Hippocampal formation (tissue), 2 donors: ENCODE results near the gene GLTP.

ENCODE experiments used
- DNase-seq, 2 donors: peaks; one replicate each; lab custom pipeline; 2025; lab: John Stamatoyannopoulos, UW

GLTP gene

GRCh38 chr12:109821968-109822367 lies 58.4 kb downstream of the GLTP start:
- no peak for DNase-seq

GRCh38 chr12:109820816-109821381 lies 59.4 kb downstream of the GLTP start:
- DNase-seq = no peak

- DNase-seq = no peak
These were observed 61.3 kb downstream of the GLTP start for GRCh38 chr12:109818905-109819500.

GRCh38 chr12:109818253-109818652 lies 62.1 kb downstream of the GLTP start:
- DNase-seq = no peak

GRCh38 chr12:109817627-109818231 lies 62.6 kb downstream of the GLTP start:
- no peak for DNase-seq

GRCh38 chr12:109816870-109817269 lies 63.5 kb downstream of the GLTP start:
- DNase-seq = no peak

GRCh38 chr12:109815757-109816617 lies 64.4 kb downstream of the GLTP start:
- no peak for DNase-seq

- DNase-seq = no peak
These were observed 65.1 kb downstream of the GLTP start for GRCh38 chr12:109815225-109815624.

- no peak for DNase-seq
These were observed 65.7 kb downstream of the GLTP start for GRCh38 chr12:109814600-109815150.

- no peak for DNase-seq
These were observed 66.4 kb downstream of the GLTP start for GRCh38 chr12:109813810-109814416.

GRCh38 chr12:109811624-109811995 lies 68.7 kb downstream of the GLTP start:
- DNase-seq = no peak

GRCh38 chr12:109810954-109811623 lies 69.3 kb downstream of the GLTP start:
- DNase-seq = no peak

- no peak for DNase-seq
These were observed 71.3 kb downstream of the GLTP start for GRCh38 chr12:109808876-109809646.

GRCh38 chr12:109807954-109808643 lies 72.2 kb downstream of the GLTP start:
- no peak for DNase-seq

GRCh38 chr12:109804820-109805761 lies 75.2 kb downstream of the GLTP start:
- DNase-seq = peak in 1 of 2 donors; percentile 64

- DNase-seq = no peak
These were observed 76.7 kb downstream of the GLTP start for GRCh38 chr12:109803678-109804077.

GRCh38 chr12:109802828-109803227 lies 77.5 kb downstream of the GLTP start:
- no peak for DNase-seq
